Measurements from ENCODE around the gene GNL3. TPM values are rescaled to one million over a fixed set of nuclear protein-coding genes. Genes with fewer than 3 reads are reported as not detected.
A peak's percentile ranks its signal among the peaks of the same experiment; 100 is the strongest.
"Not testable (repeated sequence)": the region's sequence is repeated elsewhere in the genome, so short reads cannot be mapped to it uniquely, and the experiment has no call there.

Gene GNL3
- polyA plus RNA-seq, 4 donors = 25.3 to 84.2 (median 55.3) TPM

DNA sequence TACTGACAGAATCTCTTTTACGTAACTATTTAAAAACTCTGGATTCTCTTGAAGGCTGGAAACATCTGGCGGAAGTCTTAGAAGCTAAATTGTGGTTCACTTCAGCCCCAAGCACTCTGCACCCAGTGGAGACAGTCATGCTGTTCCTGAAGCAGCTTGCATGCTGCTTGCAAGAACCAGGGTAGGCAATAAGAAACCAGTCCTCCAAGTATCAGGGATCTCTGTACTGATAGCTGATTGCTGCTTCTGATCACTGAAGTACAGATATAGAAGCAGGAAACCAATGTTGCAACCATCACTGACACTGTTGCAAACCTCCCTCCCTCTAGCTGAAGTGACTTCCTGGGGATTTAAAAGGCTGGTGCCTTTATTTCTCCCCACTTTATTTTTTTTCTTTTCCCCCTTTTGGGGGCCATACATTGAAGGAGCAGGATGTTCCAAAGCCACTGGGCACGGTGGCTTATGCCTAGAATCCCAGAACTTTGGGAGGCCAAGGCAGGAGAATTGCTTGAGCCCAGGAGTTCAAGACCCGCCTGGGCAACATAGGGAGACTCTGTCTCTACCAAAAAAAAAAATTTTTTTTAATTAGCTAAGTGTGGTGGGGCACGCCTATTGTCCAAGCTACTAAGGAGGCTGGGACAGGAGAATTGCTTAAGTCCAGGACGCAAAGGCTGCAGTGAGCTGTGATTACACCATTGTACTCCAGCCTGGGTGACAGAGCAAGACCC is 35.3 kb downstream of the GNL3 start:
- no peak overlapping the region for H3K27ac ChIP-seq (ENCODE audit: low read depth in 1 of 3, low read length in 2 of 3)
- no peak overlapping the region for H3K4me3 ChIP-seq (ENCODE audit: low read depth in 1 of 3, low read length in 3 of 3)
- H3K36me3 ChIP-seq (ENCODE audit: control insufficient read depth in 3 of 3, insufficient read depth in 2 of 3, low read depth in 1 of 3, low read length in 3 of 3) = peaks cover 0 to 39% (median 2%) of the 10 kb centered on the region in 3 donors
- no peak for DNase-seq
- peaks cover 0 to 20% of the 10 kb centered on the region in 2 donors for H3K9me3 ChIP-seq (ENCODE audit: control insufficient read depth in 2 of 2, insufficient read depth in 1 of 2, low read depth in 1 of 2, low read length in 1 of 2)
- FAIRE-seq = no peak
- no peaks in the 10 kb centered on the region for H3K27me3 ChIP-seq (ENCODE audit: control insufficient read depth in 3 of 3, insufficient read depth in 3 of 3, low read length in 3 of 3)
- WGBS, 3 donors = 77 to 95% (median 78%) methylated on average over 6 of the region's 6 CpGs
- H3K4me1 ChIP-seq (ENCODE audit: control insufficient read depth in 3 of 3, insufficient read depth in 2 of 3, low read depth in 1 of 3, low read length in 2 of 3) = no peaks in the 10 kb centered on the region

DNA sequence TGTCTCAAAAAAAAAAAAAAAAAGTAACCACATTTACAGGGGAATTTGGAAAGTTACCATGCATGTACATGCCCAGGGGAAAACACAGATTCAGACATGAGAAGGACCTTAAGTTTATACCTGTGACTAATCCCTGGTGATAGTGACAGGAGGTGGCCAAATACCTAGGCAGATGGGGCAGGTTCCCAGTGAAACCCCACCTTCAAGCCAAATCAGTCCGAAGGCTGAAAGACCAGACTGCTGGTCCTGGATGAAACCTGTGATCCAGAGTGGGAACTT is 35.8 kb downstream of the GNL3 start:
- H3K27me3 ChIP-seq (ENCODE audit: control insufficient read depth in 3 of 3, insufficient read depth in 3 of 3, low read length in 3 of 3) = no peaks in the 10 kb centered on the region
- H3K27ac ChIP-seq (ENCODE audit: low read depth in 1 of 3, low read length in 2 of 3) = no peak overlapping the region
- peaks cover 0 to 21% of the 10 kb centered on the region in 2 donors for H3K9me3 ChIP-seq (ENCODE audit: control insufficient read depth in 2 of 2, insufficient read depth in 1 of 2, low read depth in 1 of 2, low read length in 1 of 2)
- FAIRE-seq (no peak), DNase-seq (no peak)
- H3K4me3 ChIP-seq (ENCODE audit: low read depth in 1 of 3, low read length in 3 of 3) = no peak overlapping the region
- H3K36me3 ChIP-seq (ENCODE audit: control insufficient read depth in 3 of 3, insufficient read depth in 2 of 3, low read depth in 1 of 3, low read length in 3 of 3) = peaks cover 0 to 39% (median 2%) of the 10 kb centered on the region in 3 donors
- 89 to 100% (median 95%) methylated on average over 1 of the region's 1 CpG for WGBS, 3 donors
- H3K4me1 ChIP-seq (ENCODE audit: control insufficient read depth in 3 of 3, insufficient read depth in 2 of 3, low read depth in 1 of 3, low read length in 2 of 3) = no peaks in the 10 kb centered on the region

DNA sequence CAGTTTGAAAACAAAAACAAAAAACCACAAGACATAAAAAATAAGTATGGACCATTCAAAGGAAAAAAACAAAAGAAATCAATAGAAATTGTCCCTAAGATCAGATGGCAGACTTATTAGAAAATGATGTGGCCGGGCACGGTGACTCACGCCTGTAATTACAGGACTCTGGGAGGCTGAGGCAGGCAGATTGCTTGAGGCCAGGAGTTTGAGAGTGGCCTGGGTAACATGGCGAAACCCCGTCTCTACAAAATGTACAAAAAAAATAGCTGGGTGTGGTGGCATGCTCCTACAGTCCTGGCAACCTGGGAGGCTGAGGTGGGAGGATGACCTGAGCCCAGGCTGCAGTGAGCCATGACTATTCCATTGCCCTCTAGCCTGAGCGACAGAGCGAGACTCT is 36.7 kb downstream of the GNL3 start:
- H3K9me3 ChIP-seq (ENCODE audit: control insufficient read depth in 2 of 2, insufficient read depth in 1 of 2, low read depth in 1 of 2, low read length in 1 of 2) = peaks cover 0 to 28% of the 10 kb centered on the region in 2 donors
- peaks cover 0 to 36% (median 2%) of the 10 kb centered on the region in 3 donors for H3K36me3 ChIP-seq (ENCODE audit: control insufficient read depth in 3 of 3, insufficient read depth in 2 of 3, low read depth in 1 of 3, low read length in 3 of 3)
- H3K4me3 ChIP-seq (ENCODE audit: low read depth in 1 of 3, low read length in 3 of 3) = no peak overlapping the region
- FAIRE-seq (no peak), DNase-seq (no peak)
- H3K27ac ChIP-seq (ENCODE audit: low read depth in 1 of 3, low read length in 2 of 3) = no peak overlapping the region
- WGBS, 3 donors = 85 to 94% (median 93%) methylated on average over 7 of the region's 7 CpGs
- no peaks in the 10 kb centered on the region for H3K4me1 ChIP-seq (ENCODE audit: control insufficient read depth in 3 of 3, insufficient read depth in 2 of 3, low read depth in 1 of 3, low read length in 2 of 3)
- H3K27me3 ChIP-seq (ENCODE audit: control insufficient read depth in 3 of 3, insufficient read depth in 3 of 3, low read length in 3 of 3) = no peaks in the 10 kb centered on the region

DNA sequence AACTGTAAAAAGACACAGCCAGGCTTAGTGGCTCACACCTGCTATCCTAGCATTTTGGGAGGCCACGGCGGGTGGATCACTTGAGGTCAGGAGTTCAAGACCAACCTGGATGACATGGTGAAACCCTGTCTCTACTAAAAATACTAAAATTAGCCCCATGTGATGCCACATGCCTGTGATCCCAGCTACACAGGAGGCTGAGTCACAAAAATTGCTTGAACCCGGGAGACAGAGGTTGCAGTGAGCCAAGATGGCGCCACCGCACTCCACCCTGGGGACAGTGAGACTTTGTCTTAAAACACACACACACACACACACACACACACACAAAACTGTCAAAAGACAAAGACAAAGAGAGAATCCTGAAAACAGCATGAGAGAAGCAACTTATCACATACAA is 38.1 kb downstream of the GNL3 start:
- no peaks in the 10 kb centered on the region for H3K4me1 ChIP-seq (ENCODE audit: control insufficient read depth in 3 of 3, insufficient read depth in 2 of 3, low read depth in 1 of 3, low read length in 2 of 3)
- no peak overlapping the region for H3K27ac ChIP-seq (ENCODE audit: low read depth in 1 of 3, low read length in 2 of 3)
- DNase-seq (no peak), FAIRE-seq (no peak)
- H3K4me3 ChIP-seq (ENCODE audit: low read depth in 1 of 3, low read length in 3 of 3) = no peak overlapping the region
- 90 to 96% (median 95%) methylated on average over 5 of the region's 5 CpGs for WGBS, 3 donors
- no peaks in the 10 kb centered on the region for H3K27me3 ChIP-seq (ENCODE audit: control insufficient read depth in 3 of 3, insufficient read depth in 3 of 3, low read length in 3 of 3)
- H3K36me3 ChIP-seq (ENCODE audit: control insufficient read depth in 3 of 3, insufficient read depth in 2 of 3, low read depth in 1 of 3, low read length in 3 of 3) = peaks cover 0 to 32% (median 2%) of the 10 kb centered on the region in 3 donors
- peaks cover 0 to 35% of the 10 kb centered on the region in 2 donors for H3K9me3 ChIP-seq (ENCODE audit: control insufficient read depth in 2 of 2, insufficient read depth in 1 of 2, low read depth in 1 of 2, low read length in 1 of 2)

DNA sequence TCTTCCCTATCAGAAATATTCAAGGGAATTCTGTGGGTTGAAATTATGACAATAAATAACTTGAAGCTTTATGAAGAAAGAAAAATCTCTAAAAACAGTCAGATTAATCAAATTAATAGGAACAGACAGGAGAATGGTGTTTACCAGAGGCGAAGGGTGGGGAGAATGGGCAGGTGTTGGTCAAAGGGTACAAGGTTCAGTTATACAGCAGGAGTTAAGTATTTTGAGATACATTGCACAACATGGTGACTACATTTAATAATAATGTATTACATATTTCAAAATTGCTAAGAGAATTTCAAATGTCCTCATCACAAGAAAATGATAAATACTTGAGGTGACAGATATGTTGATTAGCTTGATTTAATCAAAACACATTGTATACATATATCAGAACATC is 38.7 kb downstream of the GNL3 start:
- H3K27ac ChIP-seq (ENCODE audit: low read depth in 1 of 3, low read length in 2 of 3) = no peak overlapping the region
- H3K27me3 ChIP-seq (ENCODE audit: control insufficient read depth in 3 of 3, insufficient read depth in 3 of 3, low read length in 3 of 3) = no peaks in the 10 kb centered on the region
- peak; percentile 30 to 69 for DNase-seq
- no peak overlapping the region for H3K4me3 ChIP-seq (ENCODE audit: low read depth in 1 of 3, low read length in 3 of 3)
- H3K4me1 ChIP-seq (ENCODE audit: control insufficient read depth in 3 of 3, insufficient read depth in 2 of 3, low read depth in 1 of 3, low read length in 2 of 3) = no peaks in the 10 kb centered on the region
- 38 to 73% (median 56%) methylated on average over 1 of the region's 1 CpG for WGBS, 3 donors
- peaks cover 0 to 29% (median 0%) of the 10 kb centered on the region in 3 donors for H3K36me3 ChIP-seq (ENCODE audit: control insufficient read depth in 3 of 3, insufficient read depth in 2 of 3, low read depth in 1 of 3, low read length in 3 of 3)
- peaks cover 0 to 33% of the 10 kb centered on the region in 2 donors for H3K9me3 ChIP-seq (ENCODE audit: control insufficient read depth in 2 of 2, insufficient read depth in 1 of 2, low read depth in 1 of 2, low read length in 1 of 2)
- FAIRE-seq = no peak

DNA sequence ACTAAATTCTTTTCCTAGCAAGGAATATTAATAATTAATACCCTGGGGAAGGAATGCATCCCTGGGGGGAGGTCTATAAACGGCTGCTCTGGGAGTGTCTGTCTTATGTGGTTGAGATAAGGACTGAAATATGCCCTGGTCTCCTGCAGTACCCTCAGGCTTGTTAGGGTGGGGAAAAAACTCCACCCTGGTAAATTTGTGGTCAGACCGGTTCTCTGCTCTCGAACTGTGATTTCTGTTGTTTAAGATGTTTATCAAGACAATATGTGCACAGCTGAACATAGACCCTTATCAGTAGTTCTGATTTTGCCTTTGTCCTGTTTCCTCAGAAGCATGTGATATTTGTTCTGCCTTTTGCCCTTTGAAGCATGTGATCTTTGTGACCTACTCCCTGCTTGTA is 42.9 kb downstream of the GNL3 start:
- Histone ChIP-seq H3K9me3 (ENCODE audit: control insufficient read depth in 2 of 2, insufficient read depth in 1 of 2, low read depth in 1 of 2, low read length in 1 of 2) (peaks cover 0 to 30% of the 10 kb centered on the region in 2 donors), H3K36me3 (ENCODE audit: control insufficient read depth in 3 of 3, insufficient read depth in 2 of 3, low read depth in 1 of 3, low read length in 3 of 3) (peaks cover 5 to 27% (median 8%) of the 10 kb centered on the region in 3 donors)
- H3K4me1 ChIP-seq (ENCODE audit: control insufficient read depth in 3 of 3, insufficient read depth in 2 of 3, low read depth in 1 of 3, low read length in 2 of 3); DNase-seq; H3K27me3 ChIP-seq (ENCODE audit: control insufficient read depth in 3 of 3, insufficient read depth in 3 of 3, low read length in 3 of 3); H3K4me3 ChIP-seq (ENCODE audit: low read depth in 1 of 3, low read length in 3 of 3); FAIRE-seq; H3K27ac ChIP-seq (ENCODE audit: low read depth in 1 of 3, low read length in 2 of 3): not testable (repeated sequence)
- WGBS, 3 donors = 31 to 55% (median 39%) methylated on average over 3 of the region's 3 CpGs

DNA sequence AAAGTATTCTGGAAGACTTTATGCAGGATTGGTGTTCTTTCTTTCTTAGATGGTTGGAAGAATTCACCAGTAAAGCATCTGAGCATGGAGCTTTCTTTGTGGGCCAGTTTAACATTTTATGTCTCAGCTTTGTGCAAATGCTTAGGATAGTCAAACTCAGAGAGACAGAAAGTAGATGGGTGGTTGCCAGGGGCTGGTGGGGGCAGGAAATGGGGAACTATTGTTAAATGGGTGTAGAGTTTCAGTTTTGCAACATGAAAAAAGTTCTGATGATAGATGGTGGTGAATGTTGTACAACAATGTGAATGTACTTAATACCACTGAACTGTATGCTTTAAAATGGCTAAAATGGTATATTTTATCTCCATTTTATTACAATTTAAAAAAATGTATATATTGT is 44.8 kb downstream of the GNL3 start:
- no peaks in the 10 kb centered on the region for H3K27me3 ChIP-seq (ENCODE audit: control insufficient read depth in 3 of 3, insufficient read depth in 3 of 3, low read length in 3 of 3)
- H3K36me3 ChIP-seq (ENCODE audit: control insufficient read depth in 3 of 3, insufficient read depth in 2 of 3, low read depth in 1 of 3, low read length in 3 of 3) = peaks cover 5 to 32% (median 10%) of the 10 kb centered on the region in 3 donors
- FAIRE-seq (no peak), DNase-seq (no peak)
- no peak overlapping the region for H3K27ac ChIP-seq (ENCODE audit: low read depth in 1 of 3, low read length in 2 of 3)
- no peak overlapping the region for H3K4me3 ChIP-seq (ENCODE audit: low read depth in 1 of 3, low read length in 3 of 3)
- H3K4me1 ChIP-seq (ENCODE audit: control insufficient read depth in 3 of 3, insufficient read depth in 2 of 3, low read depth in 1 of 3, low read length in 2 of 3) = no peaks in the 10 kb centered on the region
- H3K9me3 ChIP-seq (ENCODE audit: control insufficient read depth in 2 of 2, insufficient read depth in 1 of 2, low read depth in 1 of 2, low read length in 1 of 2) = peaks cover 0 to 30% of the 10 kb centered on the region in 2 donors

DNA sequence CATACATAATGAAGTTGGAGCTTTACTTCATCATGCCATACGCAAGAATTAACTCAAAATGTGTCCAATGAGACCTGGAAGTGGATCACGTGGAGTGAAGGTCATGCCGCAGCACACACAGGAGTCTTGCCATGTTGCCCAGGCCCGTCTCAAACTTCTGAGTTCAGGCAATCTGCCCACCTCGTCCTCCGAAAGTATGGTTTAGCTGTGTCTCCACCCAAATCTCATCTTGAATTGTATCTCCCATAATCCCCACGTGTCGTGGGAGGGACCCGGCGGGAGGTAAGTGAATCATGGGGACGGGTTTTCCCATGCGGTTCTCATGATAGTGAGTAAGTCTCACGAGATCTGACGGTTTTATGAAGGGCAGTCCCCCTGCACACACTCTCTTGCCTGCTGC is 45.8 kb downstream of the GNL3 start:
- 81 to 97% (median 84%) methylated on average over 14 of the region's 14 CpGs for WGBS, 3 donors
- no peak for DNase-seq
- no peak overlapping the region for H3K4me3 ChIP-seq (ENCODE audit: low read depth in 1 of 3, low read length in 3 of 3)
- H3K27ac ChIP-seq (ENCODE audit: low read depth in 1 of 3, low read length in 2 of 3) = no peak overlapping the region
- no peak for FAIRE-seq
- peaks cover 5 to 34% (median 11%) of the 10 kb centered on the region in 3 donors for H3K36me3 ChIP-seq (ENCODE audit: control insufficient read depth in 3 of 3, insufficient read depth in 2 of 3, low read depth in 1 of 3, low read length in 3 of 3)
- no peaks in the 10 kb centered on the region for H3K4me1 ChIP-seq (ENCODE audit: control insufficient read depth in 3 of 3, insufficient read depth in 2 of 3, low read depth in 1 of 3, low read length in 2 of 3)
- peaks cover 0 to 30% of the 10 kb centered on the region in 2 donors for H3K9me3 ChIP-seq (ENCODE audit: control insufficient read depth in 2 of 2, insufficient read depth in 1 of 2, low read depth in 1 of 2, low read length in 1 of 2)
- no peaks in the 10 kb centered on the region for H3K27me3 ChIP-seq (ENCODE audit: control insufficient read depth in 3 of 3, insufficient read depth in 3 of 3, low read length in 3 of 3)

Data from small intestine (tissue), 7 donors.